ENCODE results near the gene ZEB2. TPM values are rescaled to one million over a fixed set of nuclear protein-coding genes. Genes with fewer than 3 reads are reported as not detected.

Gene ZEB2
- total RNA-seq, 1 experiment from 2014 or later, result 1.1 TPM

- BruUV-seq (replicated peaks), result no TSS peak
- DNase-seq (ENCODE audit: low read depth, low spot score), result no peak
- TF ChIP-seq REST (IDR thresholded peaks at IDR 0.05; ENCODE audit: insufficient read depth in 1 of 2, low read depth in 2 of 2, low read length in 1 of 2), result no peak
- TF ChIP-seq SIN3A (IDR thresholded peaks at IDR 0.05; ENCODE audit: borderline replicate concordance, insufficient read depth, low read depth, low read length), result no peak
- no peak for TF ChIP-seq POLR2AphosphoS5 (IDR thresholded peaks at IDR 0.05; ENCODE audit: low read depth, low read length)
- no peak for TF ChIP-seq CTCF (IDR thresholded peaks at IDR 0.05)
- no peak for TF ChIP-seq TCF7L2 (IDR thresholded peaks at IDR 0.05; ENCODE audit: low read depth, low read length)
- H3K4me1 ChIP-seq (ENCODE audit: control insufficient read depth, insufficient read depth, low read length), result no peaks in the 10 kb centered on the region
- intact Hi-C loops (cut with micrococcal nuclease; ENCODE audit: unreplicated experiment) (no loop called here), in situ Hi-C loops (cut with HindIII; ENCODE audit: low pct_unique_long_range_greater_than_20kb, low sequenced_read_pairs) (no loop called here)
- H3K27me3 ChIP-seq (ENCODE audit: control insufficient read depth, insufficient read depth, low read length), result no peaks in the 10 kb centered on the region
- H3K9me3 ChIP-seq (ENCODE audit: control insufficient read depth, insufficient read depth, low read depth, low read length), result no peaks in the 10 kb centered on the region
- no peaks in the 10 kb centered on the region for H3K36me3 ChIP-seq (ENCODE audit: control insufficient read depth, insufficient read depth, low read length)
- H3K27ac ChIP-seq (ENCODE audit: low read length), result no peak overlapping the region
- no peak for ATAC-seq
- POLR2A ChIA-PET, result no interaction called here
- H3K4me3 ChIP-seq (ENCODE audit: low read depth in 2 of 2, low read length in 2 of 2), result no peak overlapping the region
- CTCF ChIA-PET, result no interaction called here
These were observed 85.3 kb downstream of the ZEB2 start for GRCh38 chr2:144434425-144435222.

GRCh38 chr2:144432921-144433320 lies 87.0 kb downstream of the ZEB2 start:
- H3K27ac ChIP-seq (ENCODE audit: low read length), result no peak overlapping the region
- BruUV-seq (replicated peaks), result no TSS peak
- intact Hi-C loops (cut with micrococcal nuclease; ENCODE audit: unreplicated experiment), result no loop called here
- no peak overlapping the region for H3K4me3 ChIP-seq (ENCODE audit: low read depth in 2 of 2, low read length in 2 of 2)
- ATAC-seq (no peak), DNase-seq (ENCODE audit: low read depth, low spot score) (no peak)
- ChIA-PET POLR2A (no interaction called here), CTCF (no interaction called here)
- no peaks in the 10 kb centered on the region for H3K27me3 ChIP-seq (ENCODE audit: control insufficient read depth, insufficient read depth, low read length)
- in situ Hi-C loops (cut with HindIII; ENCODE audit: low pct_unique_long_range_greater_than_20kb, low sequenced_read_pairs), result no loop called here
- H3K36me3 ChIP-seq (ENCODE audit: control insufficient read depth, insufficient read depth, low read length), result no peaks in the 10 kb centered on the region
- no peaks in the 10 kb centered on the region for H3K9me3 ChIP-seq (ENCODE audit: control insufficient read depth, insufficient read depth, low read depth, low read length)
- H3K4me1 ChIP-seq (ENCODE audit: control insufficient read depth, insufficient read depth, low read length), result no peaks in the 10 kb centered on the region
- TF ChIP-seq REST (IDR thresholded peaks at IDR 0.05; ENCODE audit: insufficient read depth in 1 of 2, low read depth in 2 of 2, low read length in 1 of 2) (no peak), SIN3A (IDR thresholded peaks at IDR 0.05; ENCODE audit: borderline replicate concordance, insufficient read depth, low read depth, low read length) (no peak), TCF7L2 (IDR thresholded peaks at IDR 0.05; ENCODE audit: low read depth, low read length) (no peak), CTCF (IDR thresholded peaks at IDR 0.05) (no peak), POLR2AphosphoS5 (IDR thresholded peaks at IDR 0.05; ENCODE audit: low read depth, low read length) (no peak)

Measured in Panc1 (cell line).